Measurements from ENCODE around the gene NR6A1.

The NR6A1 gene

GRCh38 chr9:124593200-124593599, 177.9 kb downstream of the NR6A1 start:
- no peak for TF ChIP-seq ZFX (IDR thresholded peaks at IDR 0.05; ENCODE audit: borderline replicate concordance)
- no peak for TF ChIP-seq CTCF (IDR thresholded peaks at IDR 0.05)
- H3K27ac ChIP-seq: no peak overlapping the region

- TF ChIP-seq ZFX (IDR thresholded peaks at IDR 0.05; ENCODE audit: borderline replicate concordance): no peak
- TF ChIP-seq CTCF (IDR thresholded peaks at IDR 0.05): no peak
- H3K27ac ChIP-seq: no peak overlapping the region
Measured at GRCh38 chr9:124590889-124591641, 180.0 kb downstream of the NR6A1 start.

- no peak overlapping the region for H3K27ac ChIP-seq
- no peak for TF ChIP-seq ZFX (IDR thresholded peaks at IDR 0.05; ENCODE audit: borderline replicate concordance)
- no peak for TF ChIP-seq CTCF (IDR thresholded peaks at IDR 0.05)
Measured at GRCh38 chr9:124584631-124585030, 186.5 kb downstream of the NR6A1 start.

GRCh38 chr9:124583134-124583533, 188.0 kb downstream of the NR6A1 start:
- TF ChIP-seq ZFX (IDR thresholded peaks at IDR 0.05; ENCODE audit: borderline replicate concordance) (no peak), CTCF (IDR thresholded peaks at IDR 0.05) (no peak)
- H3K27ac ChIP-seq: no peak overlapping the region

- no peak overlapping the region for H3K27ac ChIP-seq
- no peak for TF ChIP-seq CTCF (IDR thresholded peaks at IDR 0.05)
Measured at GRCh38 chr9:124580186-124580585, 190.9 kb downstream of the NR6A1 start.

- TF ChIP-seq ZFX (IDR thresholded peaks at IDR 0.05; ENCODE audit: borderline replicate concordance) (no peak), CTCF (IDR thresholded peaks at IDR 0.05) (no peak)
- H3K27ac ChIP-seq: no peak overlapping the region
Measured at GRCh38 chr9:124576751-124577150, 194.4 kb downstream of the NR6A1 start.

- no peak for TF ChIP-seq CTCF (IDR thresholded peaks at IDR 0.05)
- no peak overlapping the region for H3K27ac ChIP-seq
Measured at GRCh38 chr9:124574534-124575375, 196.4 kb downstream of the NR6A1 start.

All from 22Rv1 (cell line).